ENCODE results near the gene PHLDA3. TPM values are rescaled to one million over a fixed set of nuclear protein-coding genes. Genes with fewer than 3 reads are reported as not detected.

Gene PHLDA3
- 99.2 and 254 TPM in 2 replicates for total RNA-seq

DNA sequence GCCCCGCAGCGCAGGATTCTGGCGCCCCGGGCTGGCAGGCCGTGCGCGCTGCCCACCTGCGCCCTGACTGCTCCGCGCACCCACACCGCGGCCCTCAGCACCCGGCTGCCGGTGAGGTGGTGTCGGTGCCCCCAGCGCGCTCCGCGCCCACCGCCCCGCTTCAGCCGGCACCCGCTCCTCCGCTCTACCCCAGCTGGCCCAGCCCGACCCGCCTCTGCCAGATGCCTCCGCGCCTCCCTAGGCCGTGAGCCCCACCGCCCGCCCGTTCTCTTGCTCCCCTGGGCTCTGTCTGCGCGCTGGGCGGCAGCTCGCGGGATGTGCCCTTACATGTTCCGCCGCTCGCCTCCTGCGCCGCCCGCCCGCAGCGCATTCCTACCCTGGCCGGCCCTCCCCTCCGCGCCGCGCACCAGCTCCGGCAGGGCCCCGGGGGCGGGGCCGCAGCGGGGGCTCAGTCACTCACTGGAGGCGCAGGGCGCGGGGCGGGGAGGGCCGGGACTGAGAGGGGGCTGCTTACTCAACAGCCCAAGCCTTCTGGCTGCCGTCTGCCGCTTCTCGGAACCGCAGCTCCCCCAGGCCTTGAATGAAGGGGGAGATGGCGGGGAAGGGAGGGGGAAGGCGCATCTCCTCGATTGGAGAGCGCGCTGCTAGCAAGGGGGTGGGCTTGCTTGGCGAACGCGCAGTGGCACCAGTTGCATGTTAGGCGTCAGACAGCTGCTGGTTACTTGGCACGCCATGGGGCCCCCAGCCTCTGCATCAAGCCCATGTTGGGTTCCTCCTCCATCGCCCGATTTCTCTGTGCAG, at the start of gene PHLDA3:
Gene PHLDA3 (minus strand): TSS at position 345 of the 801 bp plus-strand sequence. CDS start 402 bp downstream, outside the sequence.

GRCh38 chr1:201506557-201507359, 37.8 kb upstream of the PHLDA3 start, which contains the start of gene CSRP1:
Gene CSRP1 (minus strand): TSS chr1:201507123. CDS start chr1:201496303, 10,820 bp downstream.

Other genes starting within 250 kb of the PHLDA3 start
- under 0.01 TPM in 2 replicates for gene PKP1, start 185.7 kb downstream of the PHLDA3 start, total RNA-seq
- not detected in 2 replicates for gene TNNT2, start 91.5 kb downstream of the PHLDA3 start, total RNA-seq
- gene LAD1, start 69.9 kb downstream of the PHLDA3 start, total RNA-seq: not detected in 2 replicates
- under 0.01 TPM in 2 replicates for gene TNNI1, start 47.5 kb downstream of the PHLDA3 start, total RNA-seq
- 241 and 347 TPM in 2 replicates for gene CSRP1, start 37.9 kb upstream of the PHLDA3 start, total RNA-seq
- gene NAV1, start 69.9 kb upstream of the PHLDA3 start, total RNA-seq: 42.3 and 52.6 TPM in 2 replicates

Measured in smooth muscle cell of trachea (primary cell).